HG03469 (cell line): ENCODE data around the gene GALNT17.

Experiments used
- ATAC-seq: cut with Tn5 transposase; IDR thresholded peaks from one replicate; pipeline ENCODE4 v1.9.1; 2021; ENCODE audit warnings: mild to moderate bottlenecking, moderate library complexity, moderate number of reproducible peaks; ENCODE audit not compliant: unreplicated experiment

The GALNT17 gene

GRCh38 chr7:71657386-71657785 is 525.4 kb downstream of the GALNT17 start:
- ATAC-seq = no peak

DNA sequence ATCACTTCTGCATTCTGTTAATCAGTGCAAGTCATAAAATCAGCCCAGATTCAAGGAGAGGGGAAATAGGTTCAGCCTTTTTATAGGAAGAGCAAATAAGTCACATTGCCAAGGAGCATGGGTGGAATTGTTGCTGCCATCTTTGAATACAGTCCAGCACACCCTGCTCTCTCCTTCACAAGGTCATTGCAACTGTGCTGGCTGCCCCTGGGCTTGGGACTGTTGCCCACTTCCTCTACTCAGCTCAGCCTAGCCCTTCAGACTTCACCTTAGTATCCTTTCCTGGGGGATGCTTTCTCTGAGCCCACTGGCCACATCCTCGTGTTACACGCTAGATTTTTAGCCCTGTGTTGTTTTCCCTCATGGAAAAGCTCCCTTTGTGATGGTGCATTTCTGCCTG is 527.7 kb downstream of the GALNT17 start:
- ATAC-seq = no peak

GRCh38 chr7:71661671-71662224 is 529.8 kb downstream of the GALNT17 start:
- no peak for ATAC-seq

- no peak for ATAC-seq
Observed at GRCh38 chr7:71665716-71666115, 533.8 kb downstream of the GALNT17 start.

DNA sequence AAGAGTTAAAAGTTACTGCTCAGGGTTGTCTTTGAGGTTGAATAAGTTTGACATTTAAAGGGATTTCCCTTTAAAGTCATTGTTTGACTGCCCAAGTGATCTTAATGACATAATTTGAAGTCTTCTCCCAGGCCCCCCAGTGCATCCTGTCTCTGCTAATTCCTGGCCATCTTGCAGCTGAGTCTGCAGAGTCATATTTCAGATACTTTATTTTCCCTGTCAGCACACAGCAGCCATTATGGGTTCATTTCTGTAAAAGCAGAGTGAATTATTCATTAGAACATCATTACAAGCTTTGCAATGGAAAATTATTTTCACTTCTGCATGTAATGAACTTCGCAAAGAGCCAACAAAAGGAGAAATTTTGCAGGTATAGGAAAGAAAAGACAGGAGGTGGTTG is 536.6 kb downstream of the GALNT17 start:
- ATAC-seq = no peak

- no peak for ATAC-seq
Observed at GRCh38 chr7:71679480-71679879, 547.5 kb downstream of the GALNT17 start.

DNA sequence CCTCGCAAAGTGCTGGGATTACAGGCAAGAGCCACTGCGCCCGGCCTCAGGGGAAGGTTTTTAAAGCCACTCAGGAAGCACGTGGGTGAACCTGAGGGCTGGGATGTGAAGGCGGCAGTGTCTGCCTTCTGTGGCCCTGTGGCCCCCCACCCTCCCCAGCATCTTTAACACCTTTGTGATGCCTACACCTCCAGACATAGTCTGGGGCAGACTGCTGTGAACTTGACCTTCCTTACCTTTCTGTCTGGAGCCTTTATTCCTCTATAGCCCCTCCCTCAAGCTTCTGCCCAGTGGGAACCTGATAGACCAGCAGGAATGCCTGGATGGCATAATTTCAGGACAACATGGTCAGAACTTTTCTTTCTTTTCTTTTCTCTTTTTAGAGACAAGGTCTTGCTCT is 550.2 kb downstream of the GALNT17 start:
- ATAC-seq = no peak

DNA sequence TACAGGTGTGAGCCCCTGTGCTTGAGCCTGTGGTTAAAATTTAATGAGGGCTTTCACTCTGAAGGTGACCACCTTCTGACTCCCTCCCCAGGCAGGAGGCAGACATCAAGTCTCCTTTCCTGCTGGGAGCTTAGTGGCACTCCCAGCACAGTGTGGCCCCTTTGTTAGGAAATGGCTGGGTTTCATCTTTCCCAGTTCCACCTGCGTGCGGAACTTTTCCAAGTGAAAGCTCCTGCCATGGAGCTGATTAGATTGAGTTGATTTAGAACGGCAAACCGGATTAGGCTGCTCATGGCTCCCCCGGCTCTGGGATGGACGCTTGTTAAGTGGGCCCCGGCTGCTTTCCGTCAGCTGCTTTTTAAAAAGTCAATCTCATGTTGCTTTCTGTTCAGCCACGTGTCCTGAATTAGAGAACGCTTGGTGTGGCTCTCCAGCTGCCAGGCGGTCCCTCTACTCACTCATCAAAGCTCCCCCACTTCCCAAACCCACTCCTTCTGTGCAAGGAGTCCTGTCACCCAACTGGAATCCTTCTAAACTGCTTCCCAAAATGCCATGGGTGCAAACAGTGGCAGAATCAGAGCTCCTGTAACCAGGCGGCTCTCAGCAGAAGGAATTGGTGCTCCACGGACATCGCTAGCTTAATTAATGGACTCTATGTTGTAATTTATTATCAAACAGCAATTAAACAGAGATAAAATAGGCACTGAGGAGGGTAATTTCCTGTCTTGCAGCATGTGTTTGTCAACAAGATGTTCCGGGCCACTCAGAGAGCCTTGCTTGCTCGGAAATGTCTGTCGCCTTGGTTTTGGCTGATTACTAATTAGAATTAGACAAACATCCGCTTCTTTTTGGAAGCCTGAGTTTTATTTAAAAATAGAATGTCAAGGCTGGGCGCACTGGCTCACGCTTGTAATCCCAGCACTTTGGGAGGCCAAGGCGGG is 551.2 kb downstream of the GALNT17 start:
- ATAC-seq = no peak

DNA sequence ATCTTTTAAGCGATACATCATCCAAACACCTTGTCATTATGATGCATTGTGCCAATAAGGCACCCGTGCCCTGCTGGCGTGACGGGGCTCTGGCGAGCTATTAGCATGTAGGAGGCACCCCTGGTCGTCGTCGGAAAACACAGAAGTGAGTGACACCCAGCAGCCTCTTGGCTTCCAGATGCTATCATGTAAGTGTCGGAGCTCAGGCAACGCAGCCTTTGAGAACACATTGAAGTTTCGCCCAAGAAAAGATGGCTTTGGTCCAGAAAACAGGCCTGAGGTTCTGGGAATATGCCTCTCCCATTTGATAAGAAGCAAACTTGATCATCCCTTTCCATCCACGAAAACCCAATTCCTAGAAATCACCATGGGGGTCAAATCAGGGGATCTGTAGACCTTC is 555.3 kb downstream of the GALNT17 start:
- ATAC-seq = no peak

GRCh38 chr7:71687831-71688599 is 556.1 kb downstream of the GALNT17 start:
- no peak for ATAC-seq

- ATAC-seq = no peak
Observed at GRCh38 chr7:71691538-71691937, 559.6 kb downstream of the GALNT17 start.

DNA sequence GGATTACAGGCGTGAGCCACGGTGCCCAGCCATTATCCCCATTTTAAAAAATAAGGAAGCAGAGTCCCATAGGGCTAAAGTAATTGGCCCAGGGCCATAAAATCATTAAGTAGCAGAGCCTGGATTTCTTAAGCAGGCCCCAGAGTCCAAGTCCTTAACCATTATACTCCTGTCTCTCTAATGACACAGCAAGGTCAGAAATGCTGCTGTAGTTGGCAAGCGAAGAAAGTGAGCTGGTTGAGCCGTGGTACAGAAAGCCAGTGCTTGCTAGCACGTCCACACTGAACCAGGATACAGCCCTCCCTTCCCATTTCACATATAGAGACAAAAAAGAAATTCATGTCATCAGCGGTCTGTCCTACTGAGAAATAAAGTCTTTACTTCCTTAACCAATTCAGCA is 562.7 kb downstream of the GALNT17 start:
- ATAC-seq = no peak

GRCh38 chr7:71695186-71695585 is 563.2 kb downstream of the GALNT17 start:
- no peak for ATAC-seq

GRCh38 chr7:71696511-71696910 is 564.6 kb downstream of the GALNT17 start:
- no peak for ATAC-seq

DNA sequence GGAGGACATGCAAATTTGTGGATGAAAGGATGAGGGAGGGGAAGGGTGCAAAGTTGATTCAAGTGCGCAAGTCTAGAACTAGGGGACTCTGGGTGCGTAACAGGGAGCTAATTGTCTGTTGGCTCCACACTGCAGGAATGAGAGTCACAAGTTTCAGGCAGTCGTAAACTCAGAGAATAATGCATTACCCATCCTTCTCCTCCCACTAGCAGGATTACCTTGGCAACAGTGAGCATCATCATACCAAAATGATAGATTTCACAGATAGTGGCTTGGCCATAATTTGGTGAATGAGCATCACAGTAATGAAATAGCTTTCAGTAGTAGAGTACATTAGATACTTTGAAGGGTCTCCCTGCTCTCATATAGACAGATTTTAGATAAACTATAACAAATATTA is 565.5 kb downstream of the GALNT17 start:
- no peak for ATAC-seq

DNA sequence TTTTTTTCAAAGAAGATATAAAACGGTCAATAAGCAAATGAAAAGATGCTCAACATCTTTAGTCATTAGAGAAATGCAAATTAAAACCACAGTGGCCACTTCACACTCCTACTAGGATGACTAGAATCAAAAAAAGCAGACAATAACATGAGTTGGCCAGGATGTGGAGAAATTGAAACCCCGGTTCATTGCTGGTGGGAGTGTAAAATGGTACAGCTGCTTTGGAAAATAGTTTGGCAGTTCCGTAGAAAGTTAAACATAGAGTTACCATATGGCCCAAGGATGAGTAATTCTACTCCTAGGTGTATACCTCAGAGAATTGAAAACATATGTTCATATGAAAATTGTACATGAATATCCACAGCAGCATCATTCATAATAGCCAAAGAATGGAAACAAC is 573.3 kb downstream of the GALNT17 start:
- ATAC-seq = no peak

- ATAC-seq = no peak
Observed at GRCh38 chr7:71705901-71706596, 574.1 kb downstream of the GALNT17 start.

DNA sequence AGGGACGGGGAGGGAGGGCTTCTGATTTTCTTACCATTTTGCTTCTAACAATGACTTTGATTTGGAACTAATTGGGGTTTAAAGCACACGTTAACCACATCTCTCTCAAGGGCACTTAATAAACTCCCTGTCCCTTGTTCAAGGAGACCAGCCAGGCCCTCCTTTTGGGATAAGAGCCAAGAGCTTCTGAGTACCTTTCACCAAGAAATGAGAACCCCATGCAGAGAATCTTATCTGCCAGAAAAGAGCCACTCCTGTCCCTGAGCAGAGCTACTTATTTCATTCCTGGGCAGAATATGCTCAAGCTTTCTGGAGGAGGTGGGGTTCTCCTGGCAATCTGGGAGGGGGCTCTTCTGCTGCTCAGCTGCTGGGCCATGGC is 574.6 kb downstream of the GALNT17 start:
- ATAC-seq = no peak

GRCh38 chr7:71707041-71707440 is 575.1 kb downstream of the GALNT17 start:
- ATAC-seq = no peak

- no peak for ATAC-seq
Observed at GRCh38 chr7:71708710-71709109, 576.8 kb downstream of the GALNT17 start.

DNA sequence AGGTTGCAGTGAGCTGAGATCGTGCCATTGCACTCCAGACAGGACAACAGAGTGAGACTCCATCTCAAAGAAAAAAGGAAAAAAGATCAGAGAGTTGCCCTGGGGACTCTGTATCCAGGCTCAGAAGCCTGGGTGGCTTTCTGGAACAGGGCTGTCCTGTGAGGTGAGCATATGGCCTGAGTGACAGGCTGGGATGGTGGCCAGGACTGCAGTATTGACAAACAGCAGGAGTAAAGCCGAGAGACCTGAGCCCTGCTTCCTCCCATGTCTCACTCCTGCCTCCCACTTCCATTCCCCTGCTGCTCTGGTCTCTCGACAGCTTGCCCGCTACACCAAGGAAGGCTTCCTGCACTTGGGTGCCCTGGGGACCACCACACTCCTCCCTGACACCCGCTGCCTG is 578.5 kb downstream of the GALNT17 start:
- ATAC-seq = no peak
